Activated T-cell treated with anti-CD3 and anti-CD28 coated beads, Interleukin-2, amount 50 U/mL, for 72 hours (primary cell): ENCODE data around the gene KCNJ1. TPM values are rescaled to one million over a fixed set of nuclear protein-coding genes. Genes with fewer than 3 reads are reported as not detected.

ENCODE experiments used
- ATAC-seq, 2 donors: fragments of 150-1000 bp; cut with Tn5 transposase; replicated peaks in 1 of 2; 2 replicates each; pipeline ENCODE4 v1.10.0; 2021; ENCODE audit warnings: moderate library complexity in 2 of 2, mild to moderate bottlenecking in 1 of 2
- DNase-seq, 2 donors: peaks; one replicate each; pipeline ENCODE4 v3.0.0; 2021 to 2022; ENCODE audit warnings: mixed read lengths in 1 of 2
- H3K27ac Mint-ChIP-seq: one replicate; pipeline ENCODE4 v1.8.0; 2022; ENCODE audit warnings: mild to moderate bottlenecking, moderate library complexity, mixed read lengths
- H3K27me3 Mint-ChIP-seq: one replicate; pipeline ENCODE4 v1.8.0; 2022; ENCODE audit warnings: low read depth, mixed read lengths
- H3K36me3 Mint-ChIP-seq, 2 donors: one replicate each; pipeline ENCODE4 v1.8.0; 2022; ENCODE audit warnings: mixed read lengths in 2 of 2, mild to moderate bottlenecking in 1 of 2; ENCODE audit not compliant: insufficient read depth in 2 of 2
- H3K4me1 Mint-ChIP-seq: one replicate; pipeline ENCODE4 v1.8.0; 2022; ENCODE audit warnings: low read depth, mixed read lengths
- H3K4me3 Mint-ChIP-seq, 2 donors: one replicate each; pipeline ENCODE4 v1.8.0; 2022; ENCODE audit warnings: mild to moderate bottlenecking in 2 of 2, mixed read lengths in 2 of 2, moderate library complexity in 2 of 2
- H3K9me3 Mint-ChIP-seq, 2 donors: one replicate each; pipeline ENCODE4 v1.8.0; 2022; ENCODE audit warnings: mixed read lengths in 2 of 2
- total RNA-seq, 2 donors: library from RNA; stranded (reverse); gene quantifications; one replicate each; pipeline ENCODE4 v1.2.3, GENCODE V29; 2022

KCNJ1 gene
- total RNA-seq, 2 donors from 2014 or later = not detected

DNA sequence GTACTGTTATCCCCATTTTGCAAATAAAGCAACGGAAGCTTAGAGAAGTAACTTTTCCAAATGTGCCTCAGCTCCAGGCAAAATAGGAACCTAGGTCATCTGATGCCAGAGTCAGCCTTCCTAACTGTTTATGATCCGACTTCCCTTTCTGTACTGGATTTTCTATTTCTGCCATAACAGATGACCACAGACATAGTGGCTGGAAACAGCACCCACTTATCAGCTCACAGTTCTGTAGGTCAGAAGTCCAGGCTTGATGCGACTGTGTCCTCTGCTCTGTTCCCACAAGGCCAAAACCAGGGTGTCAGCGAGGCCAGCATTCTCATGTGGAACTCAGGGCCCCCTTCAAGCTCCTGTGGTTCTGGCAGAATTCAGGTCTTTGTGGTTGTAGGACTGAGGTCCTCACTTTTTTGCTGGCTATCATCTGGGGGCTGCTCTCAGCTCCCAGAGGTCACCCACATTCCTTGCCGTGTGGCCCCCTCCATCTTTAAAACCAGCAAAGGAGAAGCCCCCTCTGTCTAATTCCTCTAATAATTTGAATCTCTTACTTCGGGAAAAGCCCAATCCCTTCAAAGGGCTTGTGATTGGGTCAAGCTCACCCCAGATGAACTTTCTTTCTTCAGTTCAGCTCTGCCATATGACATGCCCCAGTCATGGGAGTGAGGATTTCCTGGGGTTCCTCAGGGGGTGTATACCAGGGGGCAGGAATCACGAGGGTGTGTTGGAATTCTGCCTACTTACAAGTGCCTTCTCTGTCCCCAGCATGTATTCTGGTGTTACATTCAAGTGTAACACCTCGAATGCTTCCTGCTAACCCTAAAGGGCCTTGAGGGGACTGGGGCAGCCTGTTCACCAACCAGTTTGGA, 39.3 kb upstream of the KCNJ1 start:
- Mint-ChIP-seq H3K4me1 (peaks cover 7% of the 10 kb centered on the region), H3K27me3 (peaks cover 73% of the 10 kb centered on the region), H3K4me3 (peak overlapping the region; percentile 78 to 86), H3K9me3 (no peaks in the 10 kb centered on the region), H3K36me3 (no peaks in the 10 kb centered on the region), H3K27ac (peak overlapping the region; percentile 8)
- no peak for DNase-seq
- ATAC-seq = no peak

DNA sequence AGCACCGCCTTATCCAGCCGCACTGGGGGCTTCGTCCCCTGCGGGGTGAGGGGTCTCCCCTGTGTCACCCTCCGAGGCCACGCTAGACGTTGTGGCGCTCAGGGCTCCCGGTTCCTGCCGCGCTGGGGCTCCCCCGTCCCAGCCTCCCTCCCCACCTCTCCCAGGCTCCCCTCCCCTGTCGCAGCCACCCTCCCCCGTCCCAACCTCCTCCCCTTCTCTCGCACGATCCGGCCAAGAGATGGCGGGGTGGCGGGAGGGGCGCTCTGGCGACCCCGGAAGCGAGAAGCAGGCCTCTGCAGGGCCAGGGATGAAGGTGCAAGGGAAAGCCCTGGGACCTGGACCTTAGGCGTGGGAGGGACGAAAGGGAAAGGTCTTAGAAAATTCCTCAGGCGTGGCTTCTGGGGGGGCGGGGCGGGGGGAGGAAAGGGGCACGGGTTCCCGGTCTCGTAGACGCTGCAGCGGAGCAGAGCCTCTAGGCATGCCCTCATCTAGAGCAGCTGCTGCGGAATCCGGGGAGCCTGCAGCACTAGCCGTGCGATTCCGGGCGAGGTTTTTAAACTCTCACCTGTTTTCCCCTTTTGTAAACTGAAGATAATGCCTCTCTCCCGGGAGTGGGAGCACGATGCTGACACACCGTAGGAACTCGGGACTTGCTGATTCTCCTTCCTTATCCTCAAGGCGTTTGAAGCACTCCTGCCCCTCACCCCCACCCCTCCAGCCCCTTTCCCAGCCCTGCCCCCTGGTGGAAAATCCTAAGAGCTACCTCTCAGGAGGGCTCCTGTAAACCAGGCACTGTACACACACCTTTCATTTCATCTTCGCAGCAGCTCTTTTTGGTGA, 38.5 kb upstream of the KCNJ1 start:
- Mint-ChIP-seq H3K36me3 (no peaks in the 10 kb centered on the region), H3K4me3 (peak overlapping the region; percentile 78 to 86), H3K4me1 (peaks cover 7% of the 10 kb centered on the region), H3K27me3 (peaks cover 68% of the 10 kb centered on the region), H3K9me3 (no peaks in the 10 kb centered on the region), H3K27ac (peak overlapping the region; percentile 8)
- DNase-seq (peak; percentile 47 to 53), ATAC-seq (peak; percentile 70 to 76)

- peak; percentile 34 to 45 for ATAC-seq
- no peak for DNase-seq
- H3K4me3 Mint-ChIP-seq = peak overlapping the region; percentile 51 to 78
- H3K9me3 Mint-ChIP-seq = no peaks in the 10 kb centered on the region
- H3K4me1 Mint-ChIP-seq = peaks cover 7% of the 10 kb centered on the region
- H3K27ac Mint-ChIP-seq = no peak overlapping the region
- peaks cover 68% of the 10 kb centered on the region for H3K27me3 Mint-ChIP-seq
- no peaks in the 10 kb centered on the region for H3K36me3 Mint-ChIP-seq
These were observed 37.7 kb upstream of the KCNJ1 start for GRCh38 chr11:128904656-128905344.

DNA sequence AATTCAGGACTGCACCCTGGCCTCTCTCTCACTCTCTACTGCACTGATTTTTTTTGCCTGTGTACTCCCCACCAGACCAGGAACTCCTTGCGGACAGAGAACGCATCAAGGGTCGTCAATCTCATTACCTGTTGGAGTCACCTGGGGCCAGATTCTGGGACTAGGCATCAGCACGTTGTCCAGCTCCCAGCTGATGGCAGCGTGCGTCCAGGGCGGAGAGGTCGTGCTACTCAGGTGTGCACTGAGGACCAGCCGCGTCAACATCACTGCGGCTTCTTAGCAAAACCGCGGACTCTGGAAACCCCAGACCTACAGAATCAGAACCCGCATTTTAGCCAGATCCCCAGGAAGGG, 37.2 kb upstream of the KCNJ1 start:
- H3K27ac Mint-ChIP-seq = no peak overlapping the region
- no peaks in the 10 kb centered on the region for H3K9me3 Mint-ChIP-seq
- ATAC-seq (no peak), DNase-seq (no peak)
- H3K36me3 Mint-ChIP-seq = no peaks in the 10 kb centered on the region
- H3K4me1 Mint-ChIP-seq = peaks cover 7% of the 10 kb centered on the region
- peaks cover 63% of the 10 kb centered on the region for H3K27me3 Mint-ChIP-seq
- H3K4me3 Mint-ChIP-seq = peak overlapping the region; percentile 28 to 51

DNA sequence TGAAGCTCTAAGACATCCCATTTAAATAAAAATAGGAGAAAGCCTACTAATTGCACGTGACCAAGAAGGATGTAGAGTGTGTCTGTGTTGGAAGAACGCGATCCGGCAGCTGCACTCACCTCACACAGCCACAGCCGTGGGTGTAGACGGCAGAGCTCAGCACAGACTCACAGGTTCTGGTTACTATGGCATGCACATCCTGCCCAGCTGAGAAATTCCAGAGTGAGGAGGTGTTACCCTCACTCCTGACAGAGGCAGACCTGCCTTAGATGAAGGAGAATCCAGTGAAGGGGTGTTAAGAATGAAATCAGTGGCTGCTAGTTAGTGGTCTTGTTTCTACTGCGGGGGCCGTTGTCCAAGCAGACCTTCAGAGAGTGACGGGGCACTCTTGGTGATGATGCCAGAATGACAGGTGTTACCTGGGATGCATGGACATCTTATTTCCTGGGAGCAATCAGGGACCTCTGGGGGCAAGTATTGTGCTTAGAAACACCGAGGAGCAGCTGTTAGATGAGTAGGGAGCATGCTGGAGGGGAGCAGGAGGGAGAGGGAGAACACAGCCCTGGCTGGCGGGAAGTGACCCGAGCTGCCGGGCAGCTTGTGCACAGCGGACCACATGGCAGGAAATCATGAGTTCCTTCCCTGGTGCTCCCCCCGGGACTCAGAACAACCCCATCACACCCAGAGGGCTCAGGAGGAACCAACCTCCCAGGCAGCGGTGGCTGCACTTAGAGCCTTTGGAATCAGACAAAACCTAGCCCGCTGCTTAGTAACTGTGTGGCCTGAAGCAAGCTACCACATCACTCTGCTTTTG, 36.4 kb upstream of the KCNJ1 start:
- Mint-ChIP-seq H3K4me1 (peaks cover 7% of the 10 kb centered on the region), H3K27me3 (peaks cover 55% of the 10 kb centered on the region), H3K27ac (no peak overlapping the region), H3K4me3 (no peak overlapping the region), H3K36me3 (no peaks in the 10 kb centered on the region), H3K9me3 (no peaks in the 10 kb centered on the region)
- DNase-seq = no peak
- no peak for ATAC-seq

- no peak for DNase-seq
- no peaks in the 10 kb centered on the region for H3K36me3 Mint-ChIP-seq
- no peak for ATAC-seq
- no peak overlapping the region for H3K27ac Mint-ChIP-seq
- H3K4me3 Mint-ChIP-seq = no peak overlapping the region
- no peaks in the 10 kb centered on the region for H3K9me3 Mint-ChIP-seq
- peaks cover 7% of the 10 kb centered on the region for H3K4me1 Mint-ChIP-seq
- peaks cover 46% of the 10 kb centered on the region for H3K27me3 Mint-ChIP-seq
These were observed 35.5 kb upstream of the KCNJ1 start for GRCh38 chr11:128902515-128903066.

DNA sequence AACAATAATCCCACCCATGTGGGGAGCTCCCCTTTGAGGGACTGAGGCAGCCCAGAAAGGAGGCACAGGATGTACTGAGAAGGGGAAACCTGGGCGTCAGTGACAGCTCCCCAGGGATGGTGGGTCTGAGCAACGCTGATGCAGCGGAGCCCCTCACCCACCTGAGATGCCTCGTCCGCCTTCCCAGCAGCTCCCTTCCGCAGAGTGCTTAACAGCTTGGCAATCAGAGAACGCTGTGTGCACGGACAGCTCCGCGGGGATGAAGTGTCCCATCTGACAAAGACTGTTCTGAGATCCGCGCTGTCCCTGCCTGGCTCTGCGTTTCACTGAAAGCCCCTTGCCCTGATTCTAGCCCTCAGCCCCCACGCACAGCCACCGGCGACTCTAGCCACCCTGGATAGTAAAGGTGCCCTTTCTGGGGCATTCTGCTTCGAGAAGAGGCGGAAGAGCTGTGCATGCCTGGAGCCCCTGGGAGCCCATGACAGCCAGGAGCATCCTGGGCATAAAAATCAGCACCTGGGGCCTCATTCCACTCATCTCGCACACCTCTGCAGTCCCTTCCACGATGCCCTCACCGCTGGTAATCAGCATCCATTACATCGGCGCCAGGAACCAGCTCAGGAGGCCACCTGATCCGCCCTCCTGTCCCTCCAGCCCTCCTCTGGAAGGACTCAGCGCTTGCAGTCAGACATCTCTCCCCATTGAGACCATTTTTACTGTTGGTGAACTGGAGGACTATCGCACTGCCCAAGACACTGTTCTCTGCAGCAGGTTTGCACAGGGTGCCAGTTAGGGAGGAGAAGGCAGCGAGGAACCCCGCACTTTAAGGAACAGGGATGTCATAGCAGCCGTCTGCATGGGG, 34.8 kb upstream of the KCNJ1 start:
- no peak for DNase-seq
- Mint-ChIP-seq H3K9me3 (no peaks in the 10 kb centered on the region), H3K36me3 (no peaks in the 10 kb centered on the region), H3K4me1 (peaks cover 7% of the 10 kb centered on the region), H3K27ac (no peak overlapping the region), H3K4me3 (no peak overlapping the region), H3K27me3 (peaks cover 39% of the 10 kb centered on the region)
- ATAC-seq = no peak

- no peak for ATAC-seq
- DNase-seq = no peak
- no peaks in the 10 kb centered on the region for H3K9me3 Mint-ChIP-seq
- peaks cover 28% of the 10 kb centered on the region for H3K27me3 Mint-ChIP-seq
- no peaks in the 10 kb centered on the region for H3K4me1 Mint-ChIP-seq
- no peaks in the 10 kb centered on the region for H3K36me3 Mint-ChIP-seq
- H3K4me3 Mint-ChIP-seq = no peak overlapping the region
- no peak overlapping the region for H3K27ac Mint-ChIP-seq
These were observed 33.4 kb upstream of the KCNJ1 start for GRCh38 chr11:128900468-128900867.

DNA sequence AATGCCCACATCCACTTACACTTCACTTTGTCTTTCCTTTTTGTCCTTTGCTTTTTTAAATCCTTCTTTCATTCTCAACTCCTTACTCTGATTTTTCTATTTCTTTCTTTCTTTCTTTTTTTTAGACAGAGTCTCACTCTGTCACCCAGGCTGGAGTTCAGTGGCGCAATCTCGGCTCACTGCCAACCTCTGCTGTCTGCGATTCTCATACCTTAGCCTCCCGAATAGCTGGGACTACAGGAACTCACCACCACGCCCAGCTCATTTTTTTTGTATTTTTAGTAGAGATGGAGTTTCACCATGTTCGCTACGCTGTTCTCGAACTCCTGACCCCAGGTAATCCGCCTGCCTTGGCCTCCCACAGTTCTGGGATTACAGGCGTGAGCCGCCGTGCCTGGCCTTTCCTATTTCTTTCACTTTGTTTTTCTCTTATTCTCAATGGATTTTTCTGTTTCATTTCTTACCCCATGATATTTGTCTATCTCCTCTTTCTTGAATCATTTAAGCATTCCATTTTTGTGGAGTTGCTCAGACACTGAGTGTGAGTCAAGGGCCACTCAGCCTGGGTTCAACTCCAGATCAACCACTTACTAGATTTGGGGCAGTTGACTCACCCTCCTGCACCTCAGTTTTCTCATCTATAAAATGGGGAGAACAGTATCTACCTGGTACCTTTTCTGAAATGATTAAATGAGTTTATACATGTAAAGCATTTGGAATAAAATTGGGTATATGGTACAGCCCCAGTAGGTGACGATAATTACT, 31.7 kb upstream of the KCNJ1 start:
- Mint-ChIP-seq H3K4me1 (no peaks in the 10 kb centered on the region), H3K36me3 (no peaks in the 10 kb centered on the region), H3K4me3 (no peak overlapping the region), H3K27me3 (peaks cover 26% of the 10 kb centered on the region), H3K9me3 (no peaks in the 10 kb centered on the region), H3K27ac (no peak overlapping the region)
- no peak for ATAC-seq
- no peak for DNase-seq

DNA sequence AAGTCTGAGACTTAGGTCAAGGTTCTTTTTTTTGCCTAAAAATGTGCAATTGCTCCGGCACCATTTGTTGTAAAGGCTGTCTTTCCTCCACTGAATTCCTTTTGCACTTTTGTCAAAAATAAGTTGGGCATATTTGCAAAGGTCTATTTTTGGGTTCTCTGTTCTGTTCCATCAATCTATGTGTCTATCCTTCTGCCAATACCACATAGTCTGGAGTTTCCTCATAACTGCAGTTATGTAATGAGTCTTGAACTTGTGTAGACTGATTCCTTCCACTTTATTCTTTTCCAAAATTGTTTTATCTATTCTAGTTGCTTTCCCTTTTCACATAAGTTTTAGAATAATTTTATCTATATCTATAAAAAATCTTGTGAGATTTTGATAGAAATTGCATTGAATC, 30.7 kb upstream of the KCNJ1 start:
- H3K4me1 Mint-ChIP-seq = no peaks in the 10 kb centered on the region
- no peaks in the 10 kb centered on the region for H3K36me3 Mint-ChIP-seq
- H3K9me3 Mint-ChIP-seq = no peaks in the 10 kb centered on the region
- ATAC-seq (no peak), DNase-seq (no peak)
- H3K27me3 Mint-ChIP-seq = peaks cover 28% of the 10 kb centered on the region
- H3K27ac Mint-ChIP-seq = no peak overlapping the region
- no peak overlapping the region for H3K4me3 Mint-ChIP-seq

- ATAC-seq (no peak), DNase-seq (no peak)
- no peaks in the 10 kb centered on the region for H3K9me3 Mint-ChIP-seq
- H3K27me3 Mint-ChIP-seq = peaks cover 33% of the 10 kb centered on the region
- H3K36me3 Mint-ChIP-seq = no peaks in the 10 kb centered on the region
- H3K4me3 Mint-ChIP-seq = no peak overlapping the region
- H3K4me1 Mint-ChIP-seq = peaks cover 5% of the 10 kb centered on the region
- H3K27ac Mint-ChIP-seq = no peak overlapping the region
These were observed 29.3 kb upstream of the KCNJ1 start for GRCh38 chr11:128896356-128896755.
